ENCODE results near the gene RIC1.
A peak's percentile ranks its signal among the peaks of the same experiment; 100 is the strongest.

RIC1 gene

DNA sequence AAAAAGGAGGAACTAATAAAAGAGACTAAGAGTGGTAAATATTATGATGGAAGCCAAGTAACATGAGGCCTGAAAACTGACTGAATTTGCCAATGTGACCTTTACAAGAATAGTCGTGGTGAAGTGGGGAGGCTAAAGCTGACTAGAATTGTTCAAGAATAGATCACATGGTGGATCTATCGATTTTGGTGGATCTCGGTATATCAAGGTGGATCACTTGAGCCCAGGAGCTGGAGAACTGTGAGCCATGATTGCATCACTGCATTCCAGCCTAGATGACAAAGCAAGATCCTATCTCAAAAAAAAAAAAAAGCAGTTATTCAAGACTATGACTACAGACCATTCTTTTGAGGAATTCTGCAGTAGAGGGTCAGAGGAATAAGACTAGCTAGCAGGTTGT is 189.0 kb downstream of the RIC1 start:
- Histone ChIP-seq H3K27ac (no peak overlapping the region), H4K20me1 (ENCODE audit: insufficient read depth) (no peaks in the 10 kb centered on the region), H3K4me2 (no peak overlapping the region), H3K36me3 (ENCODE audit: insufficient read depth) (no peaks in the 10 kb centered on the region), H3K27me3 (ENCODE audit: insufficient read depth, low read depth) (no peaks in the 10 kb centered on the region), H3K79me2 (ENCODE audit: insufficient read depth, low read depth) (0 out of 2 replicates have a peak, but pooled peaks cover 3% of the 10 kb centered on the region), H2AFZ (ENCODE audit: low read depth) (no peak overlapping the region), H3K4me3 (IDR thresholded peaks at IDR 0.05; ENCODE audit: insufficient read depth, low read depth, low read length) (no peak overlapping the region), H3K4me1 (ENCODE audit: low read depth, poor library complexity, severe bottlenecking) (peaks cover 23% of the 10 kb centered on the region), H3K9ac (no peak overlapping the region)
- TF ChIP-seq, protein P1, sequence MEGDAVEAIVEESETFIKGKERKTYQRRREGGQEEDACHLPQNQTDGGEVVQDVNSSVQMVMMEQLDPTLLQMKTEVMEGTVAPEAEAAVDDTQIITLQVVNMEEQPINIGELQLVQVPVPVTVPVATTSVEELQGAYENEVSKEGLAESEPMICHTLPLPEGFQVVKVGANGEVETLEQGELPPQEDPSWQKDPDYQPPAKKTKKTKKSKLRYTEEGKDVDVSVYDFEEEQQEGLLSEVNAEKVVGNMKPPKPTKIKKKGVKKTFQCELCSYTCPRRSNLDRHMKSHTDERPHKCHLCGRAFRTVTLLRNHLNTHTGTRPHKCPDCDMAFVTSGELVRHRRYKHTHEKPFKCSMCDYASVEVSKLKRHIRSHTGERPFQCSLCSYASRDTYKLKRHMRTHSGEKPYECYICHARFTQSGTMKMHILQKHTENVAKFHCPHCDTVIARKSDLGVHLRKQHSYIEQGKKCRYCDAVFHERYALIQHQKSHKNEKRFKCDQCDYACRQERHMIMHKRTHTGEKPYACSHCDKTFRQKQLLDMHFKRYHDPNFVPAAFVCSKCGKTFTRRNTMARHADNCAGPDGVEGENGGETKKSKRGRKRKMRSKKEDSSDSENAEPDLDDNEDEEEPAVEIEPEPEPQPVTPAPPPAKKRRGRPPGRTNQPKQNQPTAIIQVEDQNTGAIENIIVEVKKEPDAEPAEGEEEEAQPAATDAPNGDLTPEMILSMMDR (conservative IDR thresholded peaks at IDR 0.05; ENCODE audit: low read depth, low read length): no peak

DNA sequence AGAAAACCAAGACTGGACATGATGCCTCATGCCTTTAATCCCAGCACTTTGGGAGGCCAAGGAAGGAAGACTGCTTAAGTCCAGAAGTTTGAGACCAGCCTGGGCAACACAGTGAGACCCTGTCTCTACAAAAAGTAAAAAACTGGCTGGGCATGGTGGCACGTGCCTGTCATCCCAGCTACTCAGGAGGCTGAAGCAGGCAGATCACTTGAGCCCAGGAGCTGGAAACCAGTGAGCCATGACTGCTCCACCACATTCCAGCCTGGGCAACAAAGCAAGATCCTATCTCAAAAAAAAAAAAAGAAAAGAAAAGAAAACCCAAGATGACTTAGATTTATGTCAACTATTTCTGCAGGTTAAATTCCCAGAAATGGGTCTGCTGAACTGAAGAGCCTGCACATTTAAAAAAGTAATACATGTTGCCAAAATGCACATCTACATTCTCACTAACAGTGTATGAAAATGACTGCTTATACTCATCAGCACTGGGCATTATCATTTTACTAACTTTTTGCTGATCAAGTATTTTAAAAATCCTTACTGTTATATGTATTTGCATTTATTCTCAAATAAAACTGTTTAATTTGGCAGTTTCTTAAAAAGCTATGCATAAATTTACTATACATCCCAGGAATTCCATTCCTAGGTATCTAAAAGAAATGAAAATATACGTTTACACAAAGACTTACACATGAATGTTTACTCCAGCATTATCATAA is 189.7 kb downstream of the RIC1 start:
- Histone ChIP-seq H3K79me2 (ENCODE audit: insufficient read depth, low read depth) (0 out of 2 replicates have a peak, but pooled peaks cover 3% of the 10 kb centered on the region), H4K20me1 (ENCODE audit: insufficient read depth) (no peaks in the 10 kb centered on the region), H3K4me2 (no peak overlapping the region), H3K9ac (no peak overlapping the region), H3K4me1 (ENCODE audit: low read depth, poor library complexity, severe bottlenecking) (peaks cover 23% of the 10 kb centered on the region), H3K36me3 (ENCODE audit: insufficient read depth) (no peaks in the 10 kb centered on the region), H3K4me3 (IDR thresholded peaks at IDR 0.05; ENCODE audit: insufficient read depth, low read depth, low read length) (no peak overlapping the region), H2AFZ (ENCODE audit: low read depth) (no peak overlapping the region), H3K27ac (no peak overlapping the region), H3K27me3 (ENCODE audit: insufficient read depth, low read depth) (no peaks in the 10 kb centered on the region)
- TF ChIP-seq, protein P1 (conservative IDR thresholded peaks at IDR 0.05; ENCODE audit: low read depth, low read length): no peak

DNA sequence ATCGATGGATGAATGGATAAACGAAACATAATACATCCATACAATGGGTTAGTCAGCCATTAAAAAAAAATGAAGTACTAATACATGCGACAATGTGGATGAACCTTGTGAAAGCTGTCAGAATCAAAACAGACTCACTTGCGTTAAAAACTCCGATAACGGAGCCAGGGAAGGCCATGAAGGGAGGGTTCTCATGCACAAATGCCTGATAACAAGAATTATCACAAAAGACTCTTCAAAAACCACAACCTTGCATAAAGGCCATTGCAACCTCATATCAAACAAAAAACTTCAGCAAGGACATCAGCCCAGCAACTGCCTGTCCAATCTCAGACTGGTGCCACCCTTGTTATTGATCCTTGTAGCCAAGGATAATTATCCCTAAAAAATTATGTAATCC is 190.3 kb downstream of the RIC1 start:
- no peak overlapping the region for H3K27ac ChIP-seq

DNA sequence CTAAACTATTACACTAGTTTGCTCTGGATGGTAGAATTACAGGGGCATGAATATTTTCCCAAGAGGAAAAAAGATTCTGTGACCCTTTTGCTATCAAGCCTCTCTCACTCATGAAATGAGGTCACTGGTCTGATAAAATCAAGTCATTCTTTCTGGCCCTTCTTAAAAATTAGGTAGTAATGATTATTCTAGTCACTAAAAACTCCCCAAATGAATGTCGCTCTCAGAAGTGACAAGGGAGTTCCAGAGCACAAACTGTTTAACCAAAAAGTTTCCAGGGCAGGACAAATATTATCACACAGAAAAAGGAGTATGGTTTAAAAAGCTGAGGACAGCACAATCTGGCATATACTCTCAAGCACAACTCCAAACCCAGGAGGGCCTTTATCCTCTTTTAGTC is 191.5 kb downstream of the RIC1 start:
- Histone ChIP-seq H3K4me1 (ENCODE audit: low read depth, poor library complexity, severe bottlenecking) (peaks cover 23% of the 10 kb centered on the region), H3K27ac (peak overlapping the region; percentile 47), H3K9ac (no peak overlapping the region), H3K79me2 (ENCODE audit: insufficient read depth, low read depth) (0 out of 2 replicates have a peak, but pooled peaks cover 3% of the 10 kb centered on the region), H3K4me2 (peak overlapping the region; percentile 31; the same call in 1 of the 2 replicates), H2AFZ (ENCODE audit: low read depth) (no peak overlapping the region), H4K20me1 (ENCODE audit: insufficient read depth) (no peaks in the 10 kb centered on the region), H3K4me3 (IDR thresholded peaks at IDR 0.05; ENCODE audit: insufficient read depth, low read depth, low read length) (no peak overlapping the region), H3K27me3 (ENCODE audit: insufficient read depth, low read depth) (no peaks in the 10 kb centered on the region), H3K36me3 (ENCODE audit: insufficient read depth) (no peaks in the 10 kb centered on the region; the same call in 1 of the 2 replicates)
- TF ChIP-seq, protein P1 (conservative IDR thresholded peaks at IDR 0.05; ENCODE audit: low read depth, low read length): no peak

More for the DNA sequence above, 190.3 kb downstream of the RIC1 start:
- Histone ChIP-seq H3K4me2 (no peak overlapping the region), H2AFZ (ENCODE audit: low read depth) (no peak overlapping the region), H3K79me2 (ENCODE audit: insufficient read depth, low read depth) (0 out of 2 replicates have a peak, but pooled peaks cover 3% of the 10 kb centered on the region), H3K4me1 (ENCODE audit: low read depth, poor library complexity, severe bottlenecking) (peaks cover 23% of the 10 kb centered on the region), H3K36me3 (ENCODE audit: insufficient read depth) (no peaks in the 10 kb centered on the region), H4K20me1 (ENCODE audit: insufficient read depth) (no peaks in the 10 kb centered on the region), H3K4me3 (IDR thresholded peaks at IDR 0.05; ENCODE audit: insufficient read depth, low read depth, low read length) (no peak overlapping the region), H3K9ac (no peak overlapping the region), H3K27me3 (ENCODE audit: insufficient read depth, low read depth) (no peaks in the 10 kb centered on the region)
- TF ChIP-seq, protein P1 (conservative IDR thresholded peaks at IDR 0.05; ENCODE audit: low read depth, low read length): no peak

Data from KMS-11 (cell line).